GM19467 (cell line): ENCODE results near the gene GGPS1.
A peak's percentile ranks its signal among the peaks of the same experiment; 100 is the strongest.
"Not testable (repeated sequence)": the region's sequence is repeated elsewhere in the genome, so short reads cannot be mapped to it uniquely, and the experiment has no call there.

ENCODE experiments used
- ATAC-seq: cut with Tn5 transposase; IDR thresholded peaks from one replicate; pipeline ENCODE4 v1.9.1; 2021; ENCODE audit warnings: mild to moderate bottlenecking, moderate library complexity; ENCODE audit not compliant: unreplicated experiment

GGPS1 gene

DNA sequence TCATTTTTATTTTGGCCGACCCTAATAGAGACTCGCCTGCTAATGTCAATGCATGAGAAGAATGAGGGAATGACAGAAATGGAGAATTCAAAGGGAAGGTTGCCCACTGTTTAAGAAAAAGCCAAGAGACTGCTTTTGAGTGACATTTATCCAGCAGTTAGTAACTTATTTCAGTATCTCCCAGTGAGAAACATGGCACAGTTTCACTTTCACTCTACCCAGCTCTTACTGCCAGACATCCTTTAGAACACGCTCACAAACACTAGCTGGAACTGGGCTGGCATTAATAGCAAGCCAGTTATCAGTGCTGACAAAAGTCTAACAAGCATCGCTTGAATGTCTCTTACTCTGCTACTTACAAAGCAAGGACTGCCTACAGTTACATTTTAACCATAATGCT lies 8.5 kb downstream of the GGPS1 start:
- no peak for ATAC-seq

DNA sequence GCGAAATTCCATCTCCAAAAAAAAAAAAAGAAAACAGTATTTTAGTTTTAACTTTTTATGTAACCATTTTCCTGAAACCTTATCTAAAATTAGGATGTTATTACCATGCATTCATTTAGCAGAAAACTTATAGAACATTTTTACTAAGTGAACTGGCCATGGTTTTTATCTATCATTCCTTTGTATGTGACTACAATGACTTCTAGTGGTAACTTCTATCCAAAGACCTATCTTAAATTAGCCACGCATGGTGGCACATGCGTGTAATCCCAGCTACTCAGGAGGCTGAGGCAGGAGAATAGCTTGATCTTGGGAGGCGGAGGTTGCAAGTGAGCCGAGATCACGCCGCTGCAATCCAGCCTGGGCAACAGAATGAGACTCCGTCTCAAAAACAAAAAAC lies 11.4 kb downstream of the GGPS1 start:
- no peak for ATAC-seq

- ATAC-seq = no peak
These were observed 13.0 kb downstream of the GGPS1 start for GRCh38 chr1:235341334-235341733.

- no peak for ATAC-seq
These were observed 13.7 kb downstream of the GGPS1 start for GRCh38 chr1:235342039-235342438.

- ATAC-seq = no peak
These were observed 14.1 kb downstream of the GGPS1 start for GRCh38 chr1:235342471-235342870.

DNA sequence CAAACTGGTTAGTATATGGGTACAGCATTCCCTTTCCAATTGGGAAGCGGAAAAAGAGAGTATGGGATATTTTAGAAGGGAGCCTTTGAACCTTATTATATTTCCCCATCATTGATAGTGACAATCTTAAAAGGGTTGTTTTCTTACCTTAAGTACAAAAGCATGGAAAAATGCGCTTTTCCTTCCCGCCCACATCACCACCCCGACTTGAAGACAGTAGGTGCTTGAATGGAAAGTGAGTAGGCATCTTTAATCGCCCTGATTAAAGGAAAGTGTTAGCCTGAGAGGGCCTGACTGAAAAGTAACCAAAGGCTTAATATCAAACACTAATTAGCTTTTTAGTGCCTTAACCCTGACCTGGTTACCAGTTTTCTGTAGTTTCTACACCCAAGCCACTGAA lies 15.4 kb downstream of the GGPS1 start:
- ATAC-seq = no peak

DNA sequence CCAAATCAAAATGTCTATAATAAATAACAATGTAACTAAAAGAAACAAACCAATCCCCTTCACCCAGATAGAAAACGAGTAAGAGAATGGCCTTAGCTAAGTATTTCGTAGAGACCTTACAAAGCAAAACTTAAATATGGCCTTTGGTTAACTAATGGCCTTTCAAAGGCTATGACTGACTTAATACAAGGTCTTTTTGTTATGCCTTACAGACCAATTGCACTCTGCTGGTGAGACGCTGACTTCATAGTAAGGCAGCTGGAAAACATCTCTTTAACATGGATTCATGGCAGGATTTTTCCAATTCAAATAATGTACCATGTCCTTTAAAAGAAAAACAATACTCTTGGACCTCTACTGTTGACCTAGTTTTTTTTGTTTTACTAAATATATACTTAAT lies 23.1 kb downstream of the GGPS1 start:
- no peak for ATAC-seq

- ATAC-seq = no peak
These were observed 23.5 kb downstream of the GGPS1 start for GRCh38 chr1:235351898-235352297.

GRCh38 chr1:235357485-235358373 lies 29.4 kb downstream of the GGPS1 start:
- ATAC-seq = no peak

- no peak for ATAC-seq
These were observed 30.5 kb downstream of the GGPS1 start for GRCh38 chr1:235358899-235359298.

DNA sequence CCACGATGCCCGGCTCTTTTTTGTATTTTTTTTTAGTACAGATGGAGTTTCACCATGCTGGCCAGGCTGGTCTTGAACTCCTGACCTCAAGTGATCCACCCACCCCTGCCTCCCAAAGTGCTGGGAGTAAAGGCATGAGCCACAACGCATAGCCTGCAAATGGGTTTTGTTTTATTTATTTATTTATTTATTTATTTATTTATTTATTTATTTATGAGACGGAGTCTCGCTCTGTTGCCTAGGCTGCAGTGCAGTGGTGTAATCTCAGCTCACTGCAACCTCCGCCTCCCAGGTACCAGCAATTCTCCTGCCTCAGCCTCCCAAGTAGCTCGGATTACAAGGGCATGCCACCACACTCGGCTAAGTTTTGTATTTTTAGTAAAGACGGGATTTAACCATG lies 35.8 kb downstream of the GGPS1 start:
- not testable (repeated sequence) for ATAC-seq

GRCh38 chr1:235366286-235366685 lies 37.9 kb downstream of the GGPS1 start:
- no peak for ATAC-seq

GRCh38 chr1:235367000-235367908 lies 38.9 kb downstream of the GGPS1 start, which contains the start of gene TBCE:
TBCE (plus strand) TSS chr1:235367427; CDS start chr1:235380050, 12,623 bp downstream.
- ATAC-seq = peak; percentile 100

DNA sequence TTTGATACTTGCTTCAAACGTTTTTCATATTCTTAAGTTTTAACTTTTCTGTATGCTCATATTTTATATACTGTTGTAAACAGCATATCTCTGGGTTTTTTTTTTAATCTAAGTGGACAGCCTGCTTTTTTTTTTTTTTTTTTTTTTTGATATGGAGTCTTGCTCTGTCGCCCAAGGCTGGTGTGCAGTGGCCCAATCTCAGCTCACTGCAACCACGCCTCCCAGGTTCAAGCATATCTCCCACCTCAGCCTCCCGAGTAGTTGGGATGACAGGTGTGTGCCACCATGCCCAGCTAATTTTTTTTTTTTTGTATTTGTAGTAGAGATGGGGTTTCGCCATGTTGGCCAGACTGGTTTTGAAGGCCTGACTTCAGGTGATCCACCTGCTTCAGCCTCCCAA lies 40.1 kb downstream of the GGPS1 start:
- ATAC-seq = no peak

DNA sequence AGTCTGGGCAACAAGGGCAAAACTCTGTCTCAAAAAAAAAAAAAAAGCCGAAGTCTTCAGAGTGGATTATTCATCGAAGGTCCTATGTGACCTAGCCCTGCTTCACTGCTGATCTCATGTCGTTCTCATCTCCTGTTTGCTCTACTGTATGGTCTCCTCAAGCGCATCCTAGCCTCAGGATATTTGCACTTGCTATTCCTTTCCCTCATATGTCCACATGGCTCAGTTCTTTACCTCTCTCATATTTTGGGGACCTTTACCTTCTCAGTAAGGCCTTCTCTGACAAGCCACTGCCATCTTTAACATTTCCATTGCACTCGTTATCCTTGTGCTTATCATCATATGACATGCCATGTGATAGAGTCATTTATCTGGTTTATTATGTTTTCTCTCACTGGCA lies 41.4 kb downstream of the GGPS1 start:
- ATAC-seq = no peak

- ATAC-seq = no peak
These were observed 47.7 kb downstream of the GGPS1 start for GRCh38 chr1:235375919-235376605.

- not testable (repeated sequence) for ATAC-seq
These were observed 49.9 kb downstream of the GGPS1 start for GRCh38 chr1:235378134-235378735.

DNA sequence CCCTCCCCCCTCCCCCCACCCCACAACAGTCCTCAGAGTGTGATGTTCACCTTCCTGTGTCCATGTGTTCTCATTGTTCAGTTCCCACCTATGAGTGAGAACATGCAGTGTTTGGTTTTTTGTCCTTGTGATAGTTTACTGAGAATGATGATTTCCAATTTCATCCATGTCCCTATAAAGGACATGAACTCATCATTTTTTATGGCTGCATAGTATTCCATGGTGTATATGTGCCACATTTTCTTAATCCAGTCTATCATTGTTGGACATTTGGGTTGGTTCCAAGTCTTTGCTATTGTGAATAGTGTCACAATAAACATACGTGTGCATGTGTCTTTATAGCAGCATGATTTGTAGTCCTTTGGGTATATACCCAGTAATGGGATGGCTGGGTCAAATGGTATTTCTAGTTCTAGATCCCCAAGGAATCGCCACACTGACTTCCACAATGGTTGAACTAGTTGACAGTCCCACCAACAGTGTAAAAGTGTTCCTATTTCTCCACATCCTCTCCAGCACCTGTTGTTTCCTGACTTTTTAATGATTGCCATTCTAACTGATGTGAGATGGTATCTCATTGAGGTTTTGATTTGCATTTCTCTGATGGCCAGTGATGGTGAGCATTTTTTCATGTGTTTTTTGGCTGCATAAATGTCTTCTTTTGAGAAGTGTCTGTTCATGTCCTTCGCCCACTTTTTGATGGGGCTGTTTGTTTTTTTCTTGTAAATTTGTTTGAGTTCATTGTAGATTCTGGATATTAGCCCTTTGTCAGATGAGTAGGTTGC lies 53.8 kb downstream of the GGPS1 start:
- not testable (repeated sequence) for ATAC-seq

- not testable (repeated sequence) for ATAC-seq
These were observed 57.3 kb downstream of the GGPS1 start for GRCh38 chr1:235385633-235386032.

DNA sequence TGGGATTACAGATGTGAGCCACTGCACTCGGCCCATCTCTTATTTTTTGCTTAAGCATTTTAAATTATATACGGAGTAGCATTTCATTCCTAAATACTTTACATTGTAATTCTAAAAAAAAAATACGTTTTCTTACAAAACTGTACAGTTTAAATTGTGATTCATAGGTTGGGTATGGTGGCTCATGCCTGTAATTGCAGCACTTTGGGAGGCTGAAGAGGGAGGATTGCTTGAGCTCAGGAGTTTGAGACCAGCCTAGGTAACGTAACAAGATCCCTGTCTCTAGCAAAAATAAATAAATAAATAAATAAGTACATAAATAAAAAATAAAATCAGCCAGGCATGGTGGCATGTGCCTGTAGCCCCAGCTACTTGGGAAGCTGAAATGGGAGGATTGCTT lies 63.5 kb downstream of the GGPS1 start:
- no peak for ATAC-seq
